ENCODE results near the gene PEX5L.
A peak's percentile ranks its signal among the peaks of the same experiment; 100 is the strongest.

The PEX5L gene

GRCh38 chr3:179828738-179829137 lies 208.0 kb downstream of the PEX5L start:
- no peak overlapping the region for H3K27ac ChIP-seq
- TF ChIP-seq CTCF (IDR thresholded peaks at IDR 0.05) (no peak), ZFX (IDR thresholded peaks at IDR 0.05; ENCODE audit: borderline replicate concordance) (no peak)

GRCh38 chr3:179826247-179826637 lies 210.5 kb downstream of the PEX5L start:
- no peak for TF ChIP-seq CTCF (IDR thresholded peaks at IDR 0.05)
- TF ChIP-seq ZFX (IDR thresholded peaks at IDR 0.05; ENCODE audit: borderline replicate concordance), result no peak
- H3K27ac ChIP-seq, result no peak overlapping the region; the same call in 1 of the 2 replicates

GRCh38 chr3:179825527-179826246 lies 211.1 kb downstream of the PEX5L start:
- H3K27ac ChIP-seq, result no peak overlapping the region; the same call in 1 of the 2 replicates
- TF ChIP-seq ZFX (IDR thresholded peaks at IDR 0.05; ENCODE audit: borderline replicate concordance), result no peak
- TF ChIP-seq CTCF (IDR thresholded peaks at IDR 0.05), result no peak

- H3K27ac ChIP-seq, result no peak overlapping the region
- no peak for TF ChIP-seq ZFX (IDR thresholded peaks at IDR 0.05; ENCODE audit: borderline replicate concordance)
- no peak for TF ChIP-seq CTCF (IDR thresholded peaks at IDR 0.05)
These were observed 214.4 kb downstream of the PEX5L start for GRCh38 chr3:179822296-179822695.

GRCh38 chr3:179819379-179819778 lies 217.4 kb downstream of the PEX5L start:
- no peak overlapping the region for H3K27ac ChIP-seq
- TF ChIP-seq CTCF (IDR thresholded peaks at IDR 0.05) (no peak), ZFX (IDR thresholded peaks at IDR 0.05; ENCODE audit: borderline replicate concordance) (no peak)

- no peak overlapping the region for H3K27ac ChIP-seq
- no peak for TF ChIP-seq CTCF (IDR thresholded peaks at IDR 0.05)
These were observed 224.7 kb downstream of the PEX5L start for GRCh38 chr3:179812096-179812382.

GRCh38 chr3:179811321-179812095 lies 225.2 kb downstream of the PEX5L start:
- no peak overlapping the region for H3K27ac ChIP-seq
- TF ChIP-seq ZFX (IDR thresholded peaks at IDR 0.05; ENCODE audit: borderline replicate concordance), result no peak
- peak; percentile 86 for TF ChIP-seq CTCF (IDR thresholded peaks at IDR 0.05)

Measured in 22Rv1 (cell line).